ENCODE measurements around the gene PROKR1.

PROKR1 gene

DNA sequence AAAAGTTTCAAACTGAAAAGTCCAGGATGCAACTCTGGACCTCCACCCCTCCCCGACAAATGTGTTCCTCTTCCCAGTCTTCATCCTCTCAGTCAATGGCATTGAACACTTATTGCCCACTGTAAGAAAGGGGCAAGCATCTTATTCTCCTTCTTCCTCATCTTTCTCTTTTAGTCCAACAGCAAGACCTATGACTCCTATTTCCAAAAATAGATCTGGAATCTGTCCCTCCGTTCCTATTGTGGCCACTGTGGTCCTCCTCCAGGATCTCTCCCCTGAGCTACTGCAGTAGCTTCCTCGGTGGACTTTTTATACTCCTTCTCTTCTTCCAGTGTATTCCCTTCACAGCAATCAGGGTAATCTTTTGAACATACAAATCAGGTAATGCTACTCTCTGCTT lies 63.3 kb downstream of the PROKR1 start:
- DNase-seq, result no peak
